RWPE1 (cell line): ENCODE measurements around the gene CD72.

Experiments
- CTCF ChIA-PET: fragments of 350-600 bp; sonication (Branson Sonifier 250); formaldehyde crosslinking; extraction: SDS; loops from one replicate; lab custom pipeline; 2021; lab: Yijun Ruan, JAX
- POLR2A ChIA-PET: fragments of 400-600 bp; formaldehyde crosslinking; extraction: SDS; loops from one replicate; lab custom pipeline; 2020; ENCODE audit warnings: antibody characterized with exemption; ENCODE audit not compliant: low non-redundant PET; lab: Yijun Ruan, JAX
- DNase-seq: peaks from one replicate; pipeline ENCODE4 v3.0.0; 2012; ENCODE audit warnings: low spot score
- H3K27ac ChIP-seq: fragments of 450-650 bp; 2 replicates; pipeline ENCODE4 v1.5.1; 2017
- CTCF ChIP-seq: fragments of 450-650 bp; conservative IDR thresholded peaks from 2 replicates; pipeline ENCODE4 v1.5.1; 2017; ENCODE audit warnings: low read depth, mild to moderate bottlenecking

The CD72 gene

GRCh38 chr9:35628389-35628991 is 10.3 kb upstream of the CD72 start:
- CTCF ChIA-PET = interaction anchor here (0.5 to 1.0 kb wide), 3 partner anchors 17 to 157 kb away, joined by 3 to 12 read pairs (median 3); no protein-coding TSS in a partner anchor
- POLR2A ChIA-PET = no interaction called here
- H3K27ac ChIP-seq = no peak overlapping the region
- no peak for DNase-seq
- TF ChIP-seq CTCF = no peak

GRCh38 chr9:35627575-35627974 is 9.4 kb upstream of the CD72 start:
- DNase-seq = no peak
- CTCF ChIA-PET = interaction anchor here (0.6 kb wide), 1 partner anchor 24 kb away, joined by 3 read pairs; no protein-coding TSS in a partner anchor
- POLR2A ChIA-PET = no interaction called here
- H3K27ac ChIP-seq = no peak overlapping the region
- TF ChIP-seq CTCF = no peak

- no peak for DNase-seq
- TF ChIP-seq CTCF = no peak
- H3K27ac ChIP-seq = no peak overlapping the region
- ChIA-PET CTCF (interaction anchor here (0.5 to 1.4 kb wide), 3 partner anchors 9 to 32 kb away, joined by 3 to 5 read pairs (median 4); no protein-coding TSS in a partner anchor), POLR2A (no interaction called here)
Observed at GRCh38 chr9:35619800-35620158, 1.6 kb upstream of the CD72 start.

- no peak overlapping the region for H3K27ac ChIP-seq
- ChIA-PET CTCF (interaction anchor here (0.6 to 1.4 kb wide), 4 partner anchors 8 to 411 kb away, joined by 3 to 5 read pairs (median 3); no protein-coding TSS in a partner anchor), POLR2A (no interaction called here)
- no peak for TF ChIP-seq CTCF
- DNase-seq = no peak
Observed at GRCh38 chr9:35618854-35619799, 914 bp upstream of the CD72 start.

- no peak for TF ChIP-seq CTCF
- DNase-seq = no peak
- CTCF ChIA-PET = interaction anchor here (0.6 kb wide), 1 partner anchor 40 kb away, joined by 3 read pairs; the partner anchor contains the start of gene RMRP
- POLR2A ChIA-PET = no interaction called here
- H3K27ac ChIP-seq = no peak overlapping the region
Observed at GRCh38 chr9:35617548-35617947, 665 bp downstream of the CD72 start.
